Esophagus muscularis mucosa (tissue), 4 donors: ENCODE results near the gene KRT71. TPM values are rescaled to one million over a fixed set of nuclear protein-coding genes. Genes with fewer than 3 reads are reported as not detected.
A peak's percentile ranks its signal among the peaks of the same experiment; 100 is the strongest.

Experiments
- DNase-seq: peaks from one replicate; pipeline ENCODE4 v3.0.0-alpha.2; 2017; ENCODE audit errors: extremely low spot score
- H3K27ac ChIP-seq, 4 donors: fragments of 200-600 bp; sonication (generic); replicated peaks in 1 of 4; 1 replicate in 3 of 4; 2 replicates in 1 of 4; pipeline ENCODE4 v1.5.1; 2016 to 2019; ENCODE audit warnings: mild to moderate bottlenecking in 1 of 4
- H3K27me3 ChIP-seq, 4 donors: fragments of 200-600 bp; sonication (generic); one replicate each; pipeline versions ENCODE4 v1.5.1 to v1.6.0; 2016 to 2019
- H3K36me3 ChIP-seq, 4 donors: fragments of 200-600 bp; sonication (generic); one replicate each; pipeline ENCODE4 v1.5.1; 2016 to 2019
- H3K4me1 ChIP-seq, 4 donors: fragments of 200-600 bp; sonication (generic); one replicate each; pipeline ENCODE4 v1.5.1; 2016 to 2019
- H3K4me3 ChIP-seq, 4 donors: fragments of 200-600 bp; sonication (generic); 1 replicate in 2 of 4; 2 replicates in 2 of 4; pipeline ENCODE4 v1.5.1; 2016 to 2019; ENCODE audit warnings: mild to moderate bottlenecking in 4 of 4, moderate library complexity in 1 of 4
- H3K9me3 ChIP-seq, 4 donors: fragments of 200-600 bp; sonication (generic); 1 replicate in 3 of 4; 2 replicates in 1 of 4; pipeline ENCODE4 v1.5.1; 2016 to 2019
- EP300 ChIP-seq: sonication (generic); formaldehyde crosslinking; IDR thresholded peaks from one replicate; pipeline ENCODE4 v1.6.1; 2017; ENCODE audit warnings: antibody characterized with exemption
- POLR2A ChIP-seq: fragments of 450-650 bp; IDR thresholded peaks from one replicate; pipeline ENCODE4 v1.6.1; 2017; ENCODE audit warnings: antibody characterized with exemption, moderate library complexity, mild to moderate bottlenecking, low read depth
- POLR2AphosphoS5 ChIP-seq, 2 donors: sonication (generic); formaldehyde crosslinking; IDR thresholded peaks; one replicate each; pipeline ENCODE4 v1.6.1; 2017; ENCODE audit warnings: antibody characterized with exemption in 2 of 2
- WGBS: methylation state at CpG from one replicate; pipeline ENCODE4 v1.1.5; 2018; 5-methylcytosine and 5-hydroxymethylcytosine counted together
- intact Hi-C: fragments of 100-400 bp; cut with DNase I; formaldehyde crosslinking; loops from one replicate; pipeline ENCODE4 v1.15.1; 2023
- total RNA-seq, 4 donors: library from RNA; depleted of rRNA; stranded (reverse); fragments of >200 nt; gene quantifications; one replicate each; pipeline versions ENCODE4 v1.1.0 to v1.2.1, GENCODE V29; 2016
- TF ChIP-seq, protein P1 (sequence below), 3 experiments: fragments of 200-600 bp in 2 of 3; fragments of 450-650 bp in 1 of 3; sonication (generic) in 2 of 3; IDR thresholded peaks; one replicate each; pipeline ENCODE4 v1.5.1; 2017 to 2019; ENCODE audit warnings: antibody characterized with exemption in 3 of 3, mild to moderate bottlenecking in 2 of 3, moderate library complexity in 1 of 3

KRT71 gene
- total RNA-seq, 4 donors from 2014 or later, result not detected

DNA sequence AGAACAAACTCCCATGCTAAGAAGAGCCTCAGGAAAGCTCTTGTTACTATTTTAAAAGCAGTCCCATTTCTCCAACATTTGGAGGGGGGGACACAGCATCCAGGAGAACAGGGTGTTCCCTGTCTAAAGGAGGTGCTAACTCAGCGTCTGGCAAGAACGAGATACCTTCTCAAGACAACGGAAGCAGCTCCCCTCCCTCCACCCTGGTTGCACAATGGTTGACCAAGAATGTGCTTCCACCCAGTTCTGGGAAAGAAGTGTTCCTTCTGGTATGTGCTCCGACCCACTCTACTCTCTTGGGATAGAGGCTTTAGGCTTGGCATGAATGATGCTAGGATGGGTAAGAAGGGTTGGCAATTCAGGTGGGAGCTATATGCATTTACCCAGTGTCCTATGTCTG is 58.4 kb downstream of the KRT71 start:
- TF ChIP-seq POLR2A, result no peak
- TF ChIP-seq EP300, result peak; percentile 13
- TF ChIP-seq, protein P1, sequence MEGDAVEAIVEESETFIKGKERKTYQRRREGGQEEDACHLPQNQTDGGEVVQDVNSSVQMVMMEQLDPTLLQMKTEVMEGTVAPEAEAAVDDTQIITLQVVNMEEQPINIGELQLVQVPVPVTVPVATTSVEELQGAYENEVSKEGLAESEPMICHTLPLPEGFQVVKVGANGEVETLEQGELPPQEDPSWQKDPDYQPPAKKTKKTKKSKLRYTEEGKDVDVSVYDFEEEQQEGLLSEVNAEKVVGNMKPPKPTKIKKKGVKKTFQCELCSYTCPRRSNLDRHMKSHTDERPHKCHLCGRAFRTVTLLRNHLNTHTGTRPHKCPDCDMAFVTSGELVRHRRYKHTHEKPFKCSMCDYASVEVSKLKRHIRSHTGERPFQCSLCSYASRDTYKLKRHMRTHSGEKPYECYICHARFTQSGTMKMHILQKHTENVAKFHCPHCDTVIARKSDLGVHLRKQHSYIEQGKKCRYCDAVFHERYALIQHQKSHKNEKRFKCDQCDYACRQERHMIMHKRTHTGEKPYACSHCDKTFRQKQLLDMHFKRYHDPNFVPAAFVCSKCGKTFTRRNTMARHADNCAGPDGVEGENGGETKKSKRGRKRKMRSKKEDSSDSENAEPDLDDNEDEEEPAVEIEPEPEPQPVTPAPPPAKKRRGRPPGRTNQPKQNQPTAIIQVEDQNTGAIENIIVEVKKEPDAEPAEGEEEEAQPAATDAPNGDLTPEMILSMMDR (IDR thresholded peaks at IDR 0.05), result no peak
- TF ChIP-seq POLR2AphosphoS5 (IDR thresholded peaks at IDR 0.05), result peak; percentile 59 to 60
- Histone ChIP-seq H3K36me3 (no peaks in the 10 kb centered on the region), H3K4me1 (peaks cover 7 to 19% (median 12%) of the 10 kb centered on the region in 4 donors), H3K4me3 (no peak overlapping the region), H3K27me3 (no peaks in the 10 kb centered on the region), H3K9me3 (no peaks in the 10 kb centered on the region), H3K27ac (no peak overlapping the region)
- peak; percentile 92 for DNase-seq
- intact Hi-C loops, result no loop called here
- WGBS, result 60% methylated on average over 1 of the region's 4 CpGs

DNA sequence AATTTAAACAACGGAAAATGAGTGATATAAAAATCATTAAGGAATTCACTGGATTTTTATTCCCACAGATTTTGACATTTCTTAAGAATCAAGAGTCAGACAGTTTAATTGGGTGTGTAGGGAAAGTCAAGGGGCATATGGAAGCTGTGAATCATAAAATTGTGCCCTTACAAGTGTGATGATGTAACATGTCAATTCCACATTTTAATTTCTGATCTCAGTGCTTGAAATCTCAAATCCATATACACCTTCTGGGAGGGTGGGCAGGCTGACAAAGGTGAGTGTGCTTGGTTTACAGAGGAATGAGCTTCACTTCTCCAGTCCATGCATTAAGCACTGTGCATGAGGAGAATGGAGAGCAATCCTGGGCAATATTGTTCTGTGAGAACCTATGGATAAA is 58.8 kb downstream of the KRT71 start:
- H3K36me3 ChIP-seq, result no peaks in the 10 kb centered on the region
- H3K4me3 ChIP-seq, result no peak overlapping the region
- no peak overlapping the region for H3K27ac ChIP-seq
- peaks cover 7 to 19% (median 12%) of the 10 kb centered on the region in 4 donors for H3K4me1 ChIP-seq
- DNase-seq, result peak; percentile 77
- H3K27me3 ChIP-seq, result no peaks in the 10 kb centered on the region
- H3K9me3 ChIP-seq, result no peaks in the 10 kb centered on the region
- intact Hi-C loops, result no loop called here
- TF ChIP-seq, protein P1 (IDR thresholded peaks at IDR 0.05), result no peak
- TF ChIP-seq EP300 (no peak), POLR2AphosphoS5 (IDR thresholded peaks at IDR 0.05) (no peak), POLR2A (no peak)
- 76% methylated on average over 1 of the region's 1 CpG for WGBS

Other genes with a start within 250 kb of the KRT71 start
- gene KRT83, start 231.7 kb downstream of the KRT71 start, total RNA-seq, result not detected
- not detected for gene KRT85, start 185.7 kb downstream of the KRT71 start, total RNA-seq
- gene KRT84, start 167.5 kb downstream of the KRT71 start, total RNA-seq, result not detected
- not detected for gene KRT82, start 146.8 kb downstream of the KRT71 start, total RNA-seq
- not detected for gene KRT75, start 118.8 kb downstream of the KRT71 start, total RNA-seq
- gene KRT6B, start 101.0 kb downstream of the KRT71 start, total RNA-seq, result not detected
- gene KRT6C, start 79.3 kb downstream of the KRT71 start, total RNA-seq, result not detected
- 1 to 10 TPM in 1 of 4 donors, not detected in 3; 5.4 TPM for gene KRT6A, start 59.9 kb downstream of the KRT71 start, total RNA-seq
- gene KRT5, start 32.8 kb downstream of the KRT71 start, total RNA-seq, result 1 to 10 TPM in 1 of 4 donors, under 1 TPM in 1, not detected in 2; 0.46 to 1.2 TPM
- not detected for gene KRT74, start 20.7 kb upstream of the KRT71 start, total RNA-seq
- gene KRT72, start 48.3 kb upstream of the KRT71 start, total RNA-seq, result not detected
- gene KRT73, start 65.4 kb upstream of the KRT71 start, total RNA-seq, result not detected
- gene KRT2, start 99.1 kb upstream of the KRT71 start, total RNA-seq, result not detected
- not detected for gene KRT1, start 127.3 kb upstream of the KRT71 start, total RNA-seq
- not detected for gene KRT77, start 150.4 kb upstream of the KRT71 start, total RNA-seq
- gene KRT76, start 224.2 kb upstream of the KRT71 start, total RNA-seq, result not detected
- gene KRT3, start 243.0 kb upstream of the KRT71 start, total RNA-seq, result not detected